HG03280 (cell line): ENCODE results near the gene TBC1D2B.

ENCODE experiments used
- ATAC-seq: cut with Tn5 transposase; IDR thresholded peaks from one replicate; pipeline ENCODE4 v1.9.1; 2021; ENCODE audit warnings: mild to moderate bottlenecking, moderate library complexity; ENCODE audit not compliant: unreplicated experiment

Gene TBC1D2B

DNA sequence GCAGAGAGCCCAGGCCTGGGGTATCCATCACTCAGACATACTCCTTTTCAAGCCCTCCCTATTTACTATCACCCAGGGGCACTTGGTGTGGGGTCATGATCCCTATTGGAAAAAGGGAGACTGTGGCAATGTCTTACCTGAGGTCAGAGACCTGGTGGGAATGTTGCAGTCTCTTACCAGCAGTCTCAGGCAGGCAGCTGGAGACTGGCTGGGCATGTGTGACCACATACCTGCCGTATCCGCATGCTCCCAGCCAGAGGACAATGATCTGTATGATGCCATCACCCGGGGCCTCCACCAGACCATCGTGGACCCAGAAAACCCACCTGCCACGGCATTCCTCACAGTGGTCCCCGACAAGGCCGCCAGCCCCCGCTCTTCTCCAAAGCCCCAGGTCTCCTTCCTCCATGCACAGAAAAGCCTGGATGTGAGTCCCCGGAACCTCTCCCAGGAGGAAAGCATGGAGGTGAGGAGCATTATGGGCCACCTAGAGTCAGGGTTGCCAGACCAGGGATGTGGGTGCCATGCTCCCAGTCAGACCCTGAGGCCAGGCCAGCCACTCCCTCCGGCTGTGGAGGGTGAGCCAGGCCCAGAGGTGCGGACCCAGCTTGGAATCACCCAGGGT is 20.7 kb upstream of the TBC1D2B start:
- ATAC-seq: no peak

DNA sequence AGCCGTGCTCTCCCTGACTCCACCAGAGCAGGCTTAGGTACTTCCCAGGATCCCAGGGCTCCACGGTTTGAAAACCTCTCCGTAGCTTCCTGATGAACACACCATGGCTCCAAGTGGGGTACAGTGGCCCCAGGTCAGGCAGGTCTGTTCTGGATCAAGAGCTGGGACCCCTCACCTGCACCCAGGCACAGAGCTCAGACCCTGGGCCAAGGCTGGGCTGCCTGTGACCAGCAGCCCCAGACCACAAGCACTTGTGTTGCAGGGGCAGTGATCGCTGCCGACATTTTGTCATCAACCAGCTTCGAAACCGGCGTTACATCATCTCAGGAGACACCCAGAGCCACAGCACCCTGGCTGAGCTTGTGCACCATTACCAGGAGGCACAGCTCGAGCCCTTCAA is 20.2 kb upstream of the TBC1D2B start:
- no peak for ATAC-seq

DNA sequence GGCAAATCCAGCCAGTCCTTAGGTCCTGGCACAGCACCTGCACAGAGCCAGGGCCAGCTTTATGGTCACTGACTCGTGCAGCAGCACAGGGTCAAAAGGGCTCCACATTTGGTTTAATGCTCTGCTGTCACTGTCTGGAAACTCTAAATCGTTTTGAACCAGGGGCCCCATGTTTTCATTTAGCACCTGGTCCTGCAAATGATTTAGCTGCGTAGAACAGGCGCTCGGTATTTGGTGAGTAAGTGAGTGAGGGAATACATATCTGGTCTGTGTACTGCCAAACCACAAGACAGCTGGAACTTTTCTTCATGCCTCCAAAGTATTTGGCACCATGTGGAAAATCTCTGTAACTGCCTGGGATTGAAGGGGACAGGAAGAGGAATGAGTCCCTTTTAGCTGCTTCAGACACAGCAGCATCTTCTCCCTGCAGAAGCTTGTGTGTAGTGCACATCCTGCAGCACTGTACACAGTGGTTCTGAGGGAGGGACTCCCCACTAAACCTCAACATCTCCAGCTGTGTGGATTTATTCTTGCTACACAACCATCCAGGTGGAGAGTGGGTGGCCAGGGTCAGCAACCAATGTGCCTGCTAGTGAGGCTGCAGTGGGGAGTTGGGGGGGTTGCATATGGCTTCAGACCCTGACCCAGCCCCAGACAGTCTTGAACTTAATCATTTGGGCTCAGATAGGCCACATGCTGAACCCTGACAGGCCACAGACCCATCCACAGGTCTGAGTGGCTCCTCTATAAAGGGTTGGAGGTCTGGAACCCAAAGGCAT is 15.9 kb upstream of the TBC1D2B start:
- ATAC-seq: no peak

DNA sequence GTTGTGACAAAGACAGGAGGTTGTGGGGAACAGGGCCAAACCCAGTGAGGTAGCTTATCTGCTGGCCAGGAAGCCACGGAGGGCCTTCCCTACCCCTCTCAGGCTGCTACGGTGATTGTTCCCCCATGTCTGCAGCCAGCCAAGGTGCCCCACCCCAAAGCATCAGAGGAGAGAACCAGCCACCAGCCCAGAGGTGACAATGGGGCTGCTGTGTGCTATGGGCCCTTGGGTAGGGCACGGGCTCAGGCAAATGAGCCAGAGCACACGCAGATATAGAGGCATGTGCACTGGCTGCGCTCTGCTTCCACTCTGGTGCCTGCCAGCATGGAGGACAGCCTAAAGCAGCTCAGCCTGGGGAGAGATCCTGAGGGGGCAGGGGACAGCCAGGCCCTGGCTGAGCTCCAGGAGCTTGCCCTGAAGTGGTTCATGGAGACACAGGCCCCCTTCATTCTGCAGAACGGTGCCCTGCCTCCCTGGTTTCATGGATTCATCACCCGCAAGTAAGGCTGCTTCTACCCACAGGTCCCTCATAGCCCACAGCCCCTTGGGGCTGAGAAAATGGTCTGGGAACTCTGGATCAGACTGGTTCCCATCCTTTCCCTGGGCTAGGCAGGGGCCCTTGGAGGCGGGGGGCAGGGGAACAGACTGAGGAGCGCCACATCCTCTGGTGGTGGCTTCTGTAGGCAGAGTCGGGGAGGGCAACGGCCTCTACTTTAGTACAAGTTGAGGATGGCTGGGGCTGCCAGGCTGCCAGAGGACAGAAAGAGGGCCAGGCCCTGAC is 14.9 kb upstream of the TBC1D2B start, which contains the start of gene SH2D7:
Gene SH2D7, plus strand, starts transcription at position 301 of the 781 bp plus-strand sequence. Its CDS starts 24 bp downstream, at position 325.
- no peak for ATAC-seq

DNA sequence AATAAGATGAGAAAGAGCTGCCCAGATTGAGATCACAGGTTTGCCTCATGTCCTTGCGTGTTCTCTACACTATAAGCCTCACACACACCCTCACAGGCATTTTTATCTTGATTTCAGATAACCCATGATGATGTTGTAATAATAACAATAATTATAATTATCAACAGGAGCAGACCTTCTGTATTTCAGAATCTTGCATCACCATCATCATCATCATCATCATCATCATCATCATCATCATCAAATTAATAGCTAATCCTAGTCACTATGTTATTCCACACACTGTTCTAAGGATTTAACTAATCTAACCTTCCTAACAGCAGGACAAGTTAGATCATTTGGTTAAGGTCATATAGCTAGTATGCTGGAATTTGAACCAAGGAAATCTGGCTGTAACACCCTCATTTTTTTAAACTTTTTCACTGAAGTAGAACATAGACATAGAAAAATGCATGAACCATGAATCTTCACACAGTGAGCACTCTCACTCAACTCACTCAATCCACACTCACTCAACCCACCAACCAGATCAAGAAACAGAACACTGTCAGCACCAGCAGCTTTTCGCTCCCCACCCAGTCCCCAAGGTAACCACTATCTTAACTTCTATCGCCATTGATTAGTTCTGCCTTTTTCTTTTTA is 13.0 kb upstream of the TBC1D2B start:
- no peak for ATAC-seq

DNA sequence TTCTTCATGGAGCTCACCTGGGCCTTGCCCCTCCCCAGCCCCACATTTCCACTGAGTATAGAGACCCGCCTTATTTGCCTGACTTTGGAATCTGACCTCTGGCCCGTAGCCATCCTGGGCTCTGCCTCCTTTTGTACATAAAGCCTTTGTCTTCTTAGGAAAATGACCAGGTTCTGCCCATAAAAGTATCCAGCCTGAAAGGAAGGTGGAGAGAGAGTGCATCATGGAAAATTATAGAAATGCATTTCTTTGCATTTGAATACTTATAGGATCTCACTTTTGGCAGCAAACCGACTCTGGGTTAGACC is 11.2 kb upstream of the TBC1D2B start:
- ATAC-seq: no peak

DNA sequence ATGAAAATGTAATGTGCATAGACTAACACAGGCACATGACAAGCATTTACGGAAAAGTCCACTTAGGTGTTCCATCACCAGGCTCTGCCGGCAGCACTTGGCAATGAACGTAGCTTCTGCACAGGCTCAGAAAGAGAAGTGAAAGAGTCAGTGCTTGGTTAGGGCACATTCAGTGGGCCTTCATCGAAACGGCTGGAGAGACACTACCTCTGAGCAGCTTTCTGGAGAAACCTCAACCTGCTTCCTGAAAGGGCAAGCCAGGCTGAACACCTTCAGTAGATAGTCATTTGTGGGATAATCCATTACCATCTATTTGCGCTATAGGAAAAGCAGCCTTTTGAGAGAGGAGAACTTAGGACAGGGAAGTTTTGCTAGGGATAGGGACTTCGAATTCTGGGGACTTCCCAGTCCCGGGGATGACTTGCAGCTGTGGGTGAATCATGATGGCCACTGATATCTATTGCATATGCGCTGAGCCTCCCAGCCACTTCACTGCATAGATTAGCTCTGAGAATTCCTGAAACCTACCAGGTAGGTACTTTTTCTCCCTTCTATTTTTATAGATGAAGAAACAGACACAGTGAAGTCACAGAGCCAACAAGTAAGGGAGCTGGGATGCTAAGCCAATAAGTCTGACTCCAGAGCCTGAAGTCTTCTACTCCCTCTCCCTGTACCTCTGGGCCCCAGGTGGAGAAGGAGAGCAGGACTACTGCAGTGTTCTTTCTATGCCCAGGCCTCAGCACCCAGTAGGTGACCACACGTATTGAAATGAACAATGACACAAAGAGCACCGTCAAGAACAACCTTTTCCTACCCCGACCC is 10.7 kb upstream of the TBC1D2B start:
- ATAC-seq: peak; percentile 58

DNA sequence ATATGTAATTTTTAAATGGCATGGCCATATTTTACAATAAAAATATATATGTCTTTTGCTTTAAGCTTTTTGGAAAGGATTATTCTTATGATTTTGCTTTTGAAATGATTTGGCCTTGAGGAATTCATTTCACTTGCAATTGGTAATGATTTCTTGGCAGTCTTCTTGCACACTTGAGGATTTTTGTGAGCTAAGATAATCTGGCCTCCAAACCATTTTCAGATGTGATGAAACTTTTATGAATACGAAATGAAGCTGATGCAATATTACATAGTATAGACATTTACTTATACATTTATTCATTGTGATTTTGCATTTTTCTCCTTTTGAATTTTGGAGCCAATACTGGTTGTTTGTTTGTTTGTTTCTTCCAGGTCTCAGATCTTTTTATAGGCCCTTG is 8.4 kb upstream of the TBC1D2B start:
- ATAC-seq: no peak

DNA sequence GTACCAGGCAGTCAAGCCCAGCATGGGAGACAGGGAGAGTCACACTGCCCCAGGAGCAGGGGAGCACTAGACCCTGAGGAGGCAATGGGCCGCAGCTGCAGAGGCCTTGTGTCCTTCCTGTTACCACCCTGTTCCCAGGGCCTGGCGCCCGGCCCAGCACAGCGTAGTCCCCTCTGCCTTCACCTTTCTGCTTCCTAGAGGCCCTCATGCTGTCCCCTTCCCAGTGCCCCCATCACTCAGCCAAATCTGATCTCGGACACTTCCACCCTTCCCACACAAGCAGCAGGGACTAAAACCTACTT is 6.9 kb upstream of the TBC1D2B start:
- no peak for ATAC-seq

DNA sequence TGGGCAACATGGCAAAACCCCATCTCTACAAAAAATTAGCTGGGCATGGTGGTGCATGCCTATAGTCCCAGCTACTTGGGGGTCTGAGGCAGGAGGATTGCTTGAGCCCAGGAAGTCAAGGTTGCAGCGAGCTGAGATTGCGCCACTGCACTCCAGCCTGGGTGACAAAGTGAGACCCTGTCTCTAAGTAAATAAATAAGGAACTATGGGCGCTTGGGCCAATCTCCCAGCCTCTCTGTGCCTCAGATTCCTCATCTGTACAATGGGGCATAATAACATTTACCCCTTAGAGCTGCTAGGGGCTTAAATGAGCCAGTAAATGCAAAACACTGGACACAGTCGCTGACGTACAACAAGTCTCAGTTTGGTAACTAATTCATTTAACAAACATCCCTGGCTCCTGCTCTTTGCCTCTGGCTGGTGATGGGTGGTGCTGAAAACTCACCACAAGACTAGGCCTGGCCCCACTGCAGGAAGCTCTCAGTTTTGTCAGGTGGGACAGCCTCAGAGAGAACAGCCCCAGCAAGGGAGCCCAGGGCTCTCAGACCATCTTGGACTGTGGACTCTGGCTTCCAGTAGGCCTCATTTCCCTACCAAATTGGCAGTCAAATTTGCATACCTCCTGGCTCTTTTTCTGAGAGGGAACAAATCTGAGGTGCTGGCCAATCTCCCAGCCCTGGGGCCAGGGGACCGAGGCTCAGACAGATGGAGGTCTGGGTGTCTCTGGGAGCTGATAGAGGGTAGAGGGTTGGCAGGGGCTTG is 6.4 kb upstream of the TBC1D2B start:
- ATAC-seq: no peak

DNA sequence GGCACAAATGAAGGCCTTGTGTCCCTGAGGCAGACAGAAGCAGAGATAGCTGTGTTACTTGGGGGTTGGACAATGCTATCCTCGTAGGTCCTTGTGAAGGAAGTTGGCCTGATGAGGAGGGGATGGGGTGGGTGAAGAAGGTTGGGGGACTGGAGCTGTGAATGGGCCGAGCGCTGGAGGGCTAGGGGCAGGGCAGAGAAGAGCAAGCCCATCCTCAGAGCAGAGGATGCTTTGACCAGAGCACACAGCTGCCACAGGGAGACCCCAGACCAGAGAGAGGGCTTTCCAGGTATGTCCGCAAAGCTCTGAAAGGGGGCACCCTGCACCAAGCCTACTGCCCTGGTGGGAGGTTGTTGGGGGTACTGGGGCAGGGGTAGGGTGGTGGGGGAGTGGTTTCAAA is 5.7 kb upstream of the TBC1D2B start:
- ATAC-seq: no peak

DNA sequence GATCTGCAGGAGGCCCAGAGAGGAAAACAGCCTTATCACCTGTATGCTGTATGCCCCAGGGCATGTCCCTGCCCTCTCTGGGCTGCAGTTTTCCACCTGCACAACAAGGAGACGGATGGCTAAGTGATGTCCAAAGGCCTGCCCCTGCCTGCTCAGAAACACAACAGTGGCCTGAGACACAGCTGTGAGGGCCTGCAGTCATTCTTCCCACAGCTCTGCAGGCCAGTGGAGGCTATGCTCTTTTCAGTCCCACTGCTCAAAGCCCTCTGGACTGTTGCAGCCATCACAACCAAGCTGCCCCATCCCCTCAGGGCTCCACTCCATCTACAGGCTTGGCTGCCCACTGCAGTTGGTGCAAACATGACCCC is 5.2 kb upstream of the TBC1D2B start:
- ATAC-seq: no peak

DNA sequence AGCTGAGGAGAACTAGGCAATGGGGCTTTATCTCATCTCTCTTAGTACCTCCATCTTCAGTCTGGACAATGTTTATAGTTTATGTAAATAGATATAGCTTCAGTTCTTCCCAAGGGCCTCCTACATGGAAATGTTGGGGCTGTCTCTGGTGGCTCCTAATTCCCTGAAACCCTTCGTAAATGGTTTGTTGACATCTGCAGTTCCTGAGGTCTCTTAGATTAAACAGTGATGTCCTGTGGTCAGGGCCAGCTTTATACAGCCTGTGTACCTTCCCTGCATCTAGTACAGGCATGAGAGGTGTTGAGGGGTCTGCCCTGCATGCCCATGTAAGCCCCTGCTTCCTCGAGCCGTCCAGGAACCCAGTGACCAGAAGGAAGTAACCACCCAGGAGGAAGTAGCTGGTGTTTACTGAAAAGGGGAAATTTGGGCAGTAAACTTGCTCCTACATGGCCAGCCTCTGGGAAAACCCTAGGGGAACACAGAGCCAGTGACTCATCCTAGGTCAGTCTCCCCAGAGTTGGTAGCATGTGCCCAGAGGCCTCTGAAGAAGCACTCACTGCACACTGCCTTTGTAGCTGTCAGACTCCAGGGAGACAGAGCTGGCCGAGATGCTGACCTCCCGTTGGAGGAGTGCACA is 4.7 kb upstream of the TBC1D2B start:
- no peak for ATAC-seq

DNA sequence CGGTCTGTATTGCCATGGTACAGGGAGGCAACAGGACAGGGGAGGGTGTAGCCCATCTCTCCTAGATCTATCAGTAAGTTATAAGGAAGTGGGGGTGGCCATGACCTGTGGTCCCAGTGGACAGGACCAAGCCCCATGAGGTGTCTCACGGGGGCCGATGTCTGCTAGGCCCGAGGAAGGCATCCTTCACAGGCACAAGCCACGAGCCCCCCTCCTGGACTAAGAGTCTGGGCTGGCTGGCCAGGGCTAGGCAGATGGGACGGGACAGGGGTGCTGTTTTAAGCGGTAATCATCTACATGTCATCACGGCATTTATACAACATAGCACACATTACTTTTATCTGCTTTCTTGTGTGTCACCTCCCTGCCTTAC is 2.6 kb upstream of the TBC1D2B start:
- ATAC-seq: no peak

DNA sequence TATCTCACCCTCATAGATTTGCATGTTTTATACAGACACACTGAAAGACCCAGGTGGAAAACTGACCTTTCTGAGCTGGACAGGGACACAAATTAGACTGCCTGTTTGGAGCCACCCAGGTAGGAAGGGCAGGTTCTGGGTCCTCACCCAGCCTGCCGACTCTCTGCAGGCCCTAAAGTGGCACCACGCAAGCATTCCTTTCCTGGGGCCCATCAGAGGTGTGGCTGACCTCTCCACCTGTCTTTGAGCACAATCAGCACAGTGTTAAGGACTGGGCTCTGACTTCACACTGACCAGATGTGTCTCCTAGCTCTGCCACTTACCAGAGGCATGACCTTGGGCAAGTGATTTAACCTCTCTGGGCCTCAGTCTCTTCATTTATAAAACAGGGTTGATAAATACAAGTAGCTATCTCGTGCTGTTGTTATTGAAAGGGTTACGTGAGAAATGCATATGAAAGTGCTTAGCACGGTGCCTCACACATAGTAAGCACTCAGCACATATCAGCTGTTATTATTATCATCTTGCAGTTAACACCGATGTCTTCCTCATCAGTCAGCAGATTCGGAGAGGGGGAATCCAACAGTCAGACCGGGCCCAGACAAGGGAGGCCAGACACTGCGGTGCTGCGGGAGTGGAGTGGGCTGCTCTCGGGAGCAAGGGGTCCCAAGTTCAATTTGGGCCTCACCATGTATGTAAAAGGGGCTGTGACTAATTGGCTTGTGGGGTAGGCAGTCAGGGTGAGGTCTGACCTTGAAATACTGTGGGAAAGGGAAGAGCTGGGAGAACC is 2.0 kb upstream of the TBC1D2B start:
- no peak for ATAC-seq

DNA sequence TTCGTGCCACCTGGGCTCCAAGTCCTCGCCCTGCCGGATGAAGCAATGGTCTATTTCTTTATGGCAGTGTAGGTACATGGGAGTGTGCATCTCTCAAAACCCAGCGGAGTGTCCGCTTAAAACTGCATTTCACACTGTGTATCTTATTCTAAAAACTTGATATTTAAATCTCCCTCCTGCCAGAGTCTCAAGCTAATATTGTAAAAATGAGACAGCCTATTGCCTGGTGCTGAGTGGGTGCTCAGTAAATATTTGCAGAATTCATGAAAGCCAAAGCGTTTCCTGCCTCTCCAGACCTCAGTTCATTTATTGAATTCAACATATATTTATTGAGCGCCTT is 330 bp upstream of the TBC1D2B start:
- ATAC-seq: no peak

DNA sequence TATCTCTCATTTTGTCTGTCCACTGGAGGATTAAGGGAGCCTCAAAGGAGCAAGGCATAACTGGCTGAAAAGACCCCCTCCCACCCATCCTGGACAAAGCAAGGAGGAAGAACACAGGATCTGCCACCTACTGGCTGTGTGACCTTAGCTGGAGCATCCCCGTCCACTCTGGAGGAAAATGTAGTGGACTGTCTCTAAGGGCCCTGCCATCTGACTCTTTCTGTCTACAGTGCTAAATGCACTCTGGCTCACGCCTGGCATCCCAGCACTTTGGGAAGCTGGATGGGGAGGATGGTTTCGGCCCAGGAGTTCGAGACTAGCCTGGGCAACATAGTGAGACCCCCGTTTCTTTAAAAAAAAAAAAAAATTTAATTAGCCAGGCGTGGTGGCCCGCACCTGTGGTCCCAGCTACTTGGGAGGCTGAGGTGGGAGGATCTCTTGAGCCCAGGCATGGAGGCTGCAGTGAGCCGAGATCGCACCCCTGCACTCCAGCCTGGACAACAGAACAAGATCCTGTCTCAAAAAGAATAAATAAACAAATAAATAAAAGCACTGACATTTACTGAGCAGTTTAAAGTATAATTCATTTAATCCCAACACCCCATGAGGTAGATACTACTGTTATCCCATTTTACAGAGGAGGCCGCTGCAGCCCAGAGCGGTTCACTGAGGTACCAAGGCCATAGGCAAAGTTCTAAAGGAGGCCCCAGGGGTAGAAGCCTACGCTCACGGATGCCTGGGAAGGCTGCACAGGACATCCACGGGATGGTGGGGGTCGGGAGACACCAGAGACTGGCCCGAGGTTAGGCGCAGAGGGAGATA is 1.1 kb downstream of the TBC1D2B start:
- ATAC-seq: peak; percentile 13

DNA sequence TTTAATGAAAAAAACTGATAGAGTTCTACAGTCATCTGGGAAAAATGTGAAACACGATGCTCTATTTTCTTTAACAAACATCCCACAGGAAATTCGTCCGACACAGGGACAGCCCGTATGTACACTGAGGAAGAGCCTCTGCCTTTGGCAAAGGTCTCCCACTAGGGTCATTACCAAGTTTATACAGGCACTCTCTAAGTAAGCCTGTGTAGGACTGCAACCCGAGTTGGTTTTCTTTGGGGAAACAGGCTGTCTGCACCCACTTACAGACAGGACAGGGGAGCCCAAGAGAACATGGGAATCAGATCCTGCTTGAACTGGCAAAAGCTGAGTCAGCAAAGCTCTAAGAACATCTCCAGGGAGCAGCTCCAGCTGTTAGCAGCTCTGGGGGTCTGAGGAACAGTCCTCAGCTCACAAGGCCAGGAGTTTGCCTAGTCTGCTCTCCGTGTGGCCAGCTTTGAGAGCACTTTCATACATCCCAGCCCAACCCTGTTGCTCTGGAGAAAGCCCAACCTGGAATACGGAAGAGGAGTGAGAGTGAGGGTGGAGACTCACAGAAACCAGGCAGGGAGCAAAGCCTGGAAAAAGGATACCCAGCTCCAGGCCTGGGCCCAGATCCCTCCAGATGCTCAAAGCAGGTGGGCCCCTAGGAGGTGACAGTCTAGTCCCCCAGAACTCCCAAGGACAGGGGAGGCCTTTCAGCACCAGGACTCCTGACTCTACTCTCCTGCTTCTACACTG is 1.9 kb downstream of the TBC1D2B start:
- no peak for ATAC-seq
